GM21786 (cell line): ENCODE measurements around the gene PRKAR2A.
"Not testable (repeated sequence)": the region's sequence is repeated elsewhere in the genome, so short reads cannot be mapped to it uniquely, and the experiment has no call there.

ENCODE experiments used
- ATAC-seq: cut with Tn5 transposase; IDR thresholded peaks from one replicate; pipeline ENCODE4 v1.9.1; 2021; ENCODE audit not compliant: unreplicated experiment

PRKAR2A gene

GRCh38 chr3:48782046-48782445, 65.6 kb downstream of the PRKAR2A start:
- ATAC-seq: no peak

DNA sequence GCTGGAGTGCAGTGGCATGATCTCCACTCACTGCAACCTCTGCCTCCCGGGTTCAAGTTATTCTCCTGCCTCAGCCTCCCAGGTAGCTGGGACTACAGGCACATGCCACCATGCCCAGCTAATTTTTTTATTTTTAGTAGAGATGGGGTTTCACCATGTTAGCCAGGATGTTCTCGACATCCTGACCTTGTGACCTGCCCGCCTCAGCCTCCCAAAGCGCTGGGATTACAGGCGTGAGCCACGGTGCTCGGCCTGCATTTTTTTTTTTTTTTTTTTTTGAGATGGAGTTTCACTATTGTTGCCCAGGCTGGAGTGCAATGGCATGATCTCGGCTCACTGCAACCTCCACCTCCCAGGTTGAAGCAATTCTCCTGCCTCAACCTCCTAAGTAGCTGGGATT, 69.1 kb downstream of the PRKAR2A start:
- not testable (repeated sequence) for ATAC-seq

DNA sequence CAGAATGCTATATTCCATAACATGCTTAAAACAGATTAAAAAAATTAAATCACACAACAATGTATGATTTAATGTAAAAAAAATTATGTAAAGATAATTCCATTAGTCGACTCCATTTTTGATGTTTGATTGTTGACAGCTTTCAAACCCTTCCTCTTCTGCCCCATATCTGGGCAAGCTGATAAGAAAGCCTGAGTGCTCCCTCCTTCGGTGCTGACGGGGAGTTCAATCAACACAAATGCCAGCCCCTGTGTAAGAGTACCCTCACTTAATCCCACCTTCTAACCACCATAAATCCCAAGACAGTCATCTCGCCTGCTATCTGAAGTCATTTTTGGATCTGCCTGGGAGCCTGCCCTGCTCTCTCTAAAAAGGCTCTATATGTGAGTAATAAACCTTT, 70.8 kb downstream of the PRKAR2A start:
- no peak for ATAC-seq

DNA sequence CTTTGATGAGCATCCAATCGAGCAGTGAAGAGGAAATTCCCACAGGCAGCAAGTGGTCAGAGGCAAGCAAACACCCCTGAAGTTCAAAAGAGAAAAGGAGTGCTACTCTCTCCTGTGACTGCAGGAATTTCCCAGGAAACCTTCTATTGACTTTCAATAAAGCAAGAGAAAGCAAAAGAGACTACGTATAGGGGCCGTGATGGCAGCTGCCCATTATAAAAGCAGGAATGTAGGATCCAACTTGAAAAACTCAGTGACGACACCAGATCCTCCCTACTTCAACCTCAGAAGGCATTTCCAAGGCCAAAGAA, 77.5 kb downstream of the PRKAR2A start:
- no peak for ATAC-seq

GRCh38 chr3:48765376-48765775, 82.3 kb downstream of the PRKAR2A start:
- no peak for ATAC-seq

GRCh38 chr3:48762816-48763215, 84.9 kb downstream of the PRKAR2A start:
- ATAC-seq: no peak

DNA sequence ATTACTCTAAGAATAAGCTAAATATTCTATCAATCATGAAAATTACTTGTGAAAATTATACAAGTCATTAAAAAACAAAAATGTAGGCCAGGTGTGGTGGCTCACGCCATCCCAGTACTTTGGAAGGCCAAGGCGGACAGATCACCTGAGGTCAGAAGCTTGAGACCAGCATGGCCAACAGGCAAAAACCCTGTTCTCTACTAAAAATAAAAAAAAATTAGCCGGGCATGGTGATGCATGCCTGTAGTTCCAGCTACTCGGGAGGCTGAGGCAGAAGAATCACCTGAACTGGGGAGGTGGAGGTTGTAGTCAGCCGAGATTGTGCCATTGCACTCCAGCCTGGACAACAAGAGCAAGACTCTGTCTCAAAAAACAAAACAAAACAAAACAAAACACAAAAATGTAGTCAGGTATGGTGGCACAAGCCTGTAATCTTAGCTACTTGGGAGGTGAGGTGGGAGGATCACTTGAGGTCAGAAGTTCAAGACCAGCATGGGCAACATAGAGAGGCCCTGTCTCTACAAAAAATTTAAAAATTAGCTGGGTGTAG, 87.6 kb downstream of the PRKAR2A start:
- not testable (repeated sequence) for ATAC-seq

- ATAC-seq: not testable (repeated sequence)
Measured at GRCh38 chr3:48759531-48759930, 88.1 kb downstream of the PRKAR2A start.

- no peak for ATAC-seq
Measured at GRCh38 chr3:48759071-48759470, 88.6 kb downstream of the PRKAR2A start.

- ATAC-seq: no peak
Measured at GRCh38 chr3:48756640-48757039, 91.0 kb downstream of the PRKAR2A start.

DNA sequence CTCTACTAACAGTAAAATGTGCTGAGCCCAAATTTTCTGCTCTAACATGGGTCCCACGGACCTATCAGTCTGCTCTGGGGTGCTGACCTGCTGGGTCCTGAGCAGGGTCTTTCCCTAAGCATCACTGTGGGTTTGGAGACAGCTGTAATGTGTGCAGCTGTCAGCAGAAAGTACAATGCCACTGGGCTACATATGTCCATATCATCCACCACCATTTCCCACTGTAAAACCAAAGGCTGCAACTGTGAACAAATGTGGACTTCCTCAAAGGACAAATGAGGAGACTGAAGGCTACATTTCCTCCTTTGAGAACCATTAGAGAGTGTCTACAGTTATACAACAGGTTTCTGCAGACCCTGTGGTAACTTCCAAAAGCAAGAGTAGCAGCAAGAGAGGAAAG, 96.8 kb downstream of the PRKAR2A start:
- no peak for ATAC-seq

- no peak for ATAC-seq
Measured at GRCh38 chr3:48748754-48749153, 98.9 kb downstream of the PRKAR2A start.

DNA sequence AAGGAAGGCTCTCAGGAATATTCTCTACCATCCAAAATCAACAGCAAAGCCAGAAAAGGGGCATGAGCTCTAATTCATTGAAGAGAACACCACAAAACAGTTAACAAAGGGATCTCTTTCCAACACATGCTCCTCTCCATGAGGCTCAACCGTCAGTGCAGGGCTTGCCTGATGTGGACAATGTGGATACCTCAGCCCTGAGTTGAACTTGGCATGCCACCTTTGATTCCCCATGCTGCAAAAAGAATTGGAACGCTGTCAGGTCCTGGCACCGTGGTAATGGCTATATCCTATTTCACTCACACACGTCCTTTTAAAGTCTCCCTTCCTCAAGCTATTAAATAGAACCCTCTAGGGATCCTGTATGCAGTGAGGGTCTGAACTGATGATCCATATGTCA, 100.0 kb downstream of the PRKAR2A start:
- no peak for ATAC-seq

GRCh38 chr3:48747015-48747615, 100.6 kb downstream of the PRKAR2A start:
- no peak for ATAC-seq

- ATAC-seq: no peak
Measured at GRCh38 chr3:48743773-48744172, 103.9 kb downstream of the PRKAR2A start.

DNA sequence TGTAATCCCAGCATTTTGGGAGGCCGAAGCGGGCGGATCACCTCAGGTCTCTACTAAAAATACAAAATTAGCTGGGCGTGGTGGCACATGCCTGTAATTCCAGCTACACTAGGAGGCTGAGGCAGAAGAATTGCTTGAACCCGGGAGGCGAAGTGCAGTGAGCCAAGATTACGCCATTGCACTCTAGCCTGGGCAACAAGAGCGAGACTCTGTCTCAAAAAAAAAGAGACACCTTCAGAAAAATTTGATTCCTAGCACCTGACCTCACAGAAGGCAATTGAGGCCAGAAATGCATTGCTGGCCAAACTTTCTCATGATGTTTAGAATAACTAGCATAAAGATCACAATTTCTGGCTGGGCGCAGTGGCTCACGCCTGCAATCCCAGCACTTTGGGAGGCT, 106.4 kb downstream of the PRKAR2A start:
- not testable (repeated sequence) for ATAC-seq

DNA sequence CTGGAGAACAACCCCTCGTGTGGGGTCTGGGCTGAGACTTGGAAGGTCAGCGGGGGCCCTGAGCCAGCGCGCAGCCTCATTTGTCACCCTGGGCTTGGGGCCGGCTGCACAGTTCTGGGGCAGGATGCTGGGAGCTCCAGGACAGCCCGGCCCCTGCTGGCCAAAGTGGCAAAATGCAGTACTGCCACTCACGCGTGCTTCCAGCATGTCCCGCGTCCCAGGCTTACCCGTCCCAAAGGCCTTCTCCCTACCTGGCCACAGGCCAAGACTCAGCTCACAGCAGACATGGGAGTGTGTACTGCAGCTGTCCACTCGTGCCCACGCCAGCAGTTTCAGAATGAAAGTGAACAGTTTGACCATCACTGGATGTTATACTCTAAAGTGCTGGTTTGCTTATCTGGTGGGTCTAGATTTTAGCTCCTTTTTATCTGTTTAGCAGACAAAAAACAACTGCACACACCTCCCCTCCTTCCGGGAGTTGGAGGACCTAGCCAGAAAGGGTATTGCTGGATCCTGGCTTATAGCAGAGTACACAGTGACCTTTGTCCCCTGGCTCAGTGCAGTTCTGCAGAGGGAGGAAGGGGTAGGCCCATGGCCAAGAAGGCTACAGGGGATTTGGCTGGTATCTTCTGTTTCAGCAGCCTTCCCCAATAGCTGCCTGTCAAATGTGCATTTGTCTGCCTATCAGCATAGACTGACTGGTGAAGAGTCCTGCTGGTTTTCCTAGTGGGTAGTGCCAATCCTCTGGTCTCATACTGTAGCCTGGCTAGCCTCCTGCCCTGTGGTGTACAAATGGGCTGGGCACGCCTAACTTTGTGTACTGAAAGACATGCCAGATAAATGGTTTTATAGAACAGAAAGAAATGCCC, 107.5 kb downstream of the PRKAR2A start:
- no peak for ATAC-seq

DNA sequence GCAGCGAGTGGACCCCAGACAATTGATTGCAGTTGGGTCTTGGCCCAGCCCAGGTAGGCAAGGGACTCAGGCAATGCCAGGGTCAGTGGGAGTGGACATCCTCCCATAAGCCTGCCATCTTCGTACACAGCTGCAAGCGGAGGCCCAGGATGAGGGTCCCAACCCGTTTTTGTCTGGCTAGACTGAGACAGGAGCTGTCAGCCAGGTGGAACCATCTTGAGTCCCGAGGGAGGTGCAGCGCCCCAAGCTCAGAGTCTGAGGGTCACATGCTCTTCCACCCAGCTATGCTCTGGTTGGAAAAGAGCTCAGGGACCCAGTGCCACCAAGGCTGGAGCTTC, 108.1 kb downstream of the PRKAR2A start:
- no peak for ATAC-seq

DNA sequence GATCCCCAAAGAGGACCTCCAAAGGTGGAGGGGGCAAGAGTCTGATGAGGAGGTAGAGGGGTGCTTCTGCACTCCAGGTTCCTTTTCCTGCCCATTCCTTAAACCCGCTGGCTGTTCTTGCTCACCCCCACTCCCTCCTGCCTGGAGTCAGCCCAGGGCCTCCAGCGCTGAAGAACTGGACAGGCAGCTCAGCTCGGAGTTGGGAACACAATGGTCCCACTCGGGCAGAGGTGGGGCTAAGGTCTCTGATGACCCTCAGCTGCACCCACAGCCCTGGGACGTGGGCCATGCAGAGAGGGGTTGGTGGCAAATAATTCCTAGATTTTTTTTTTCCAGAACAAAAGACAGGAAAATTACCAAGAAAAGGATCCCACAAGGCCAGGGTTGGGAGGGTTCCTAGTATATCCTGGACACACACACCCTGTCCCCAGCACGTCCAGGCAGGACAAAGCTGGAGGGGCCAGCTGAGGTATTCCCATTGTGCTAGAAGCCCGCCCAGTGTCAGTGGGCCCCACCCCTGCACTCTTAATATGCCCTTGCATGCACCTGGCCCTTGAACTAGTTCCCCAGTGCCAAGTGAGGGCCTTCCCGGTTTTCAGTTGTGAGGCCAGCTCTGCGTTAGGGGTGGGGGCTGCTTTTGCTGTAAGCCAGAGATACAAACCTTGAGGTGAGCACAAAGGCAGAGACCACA, 108.6 kb downstream of the PRKAR2A start:
- ATAC-seq: no peak

DNA sequence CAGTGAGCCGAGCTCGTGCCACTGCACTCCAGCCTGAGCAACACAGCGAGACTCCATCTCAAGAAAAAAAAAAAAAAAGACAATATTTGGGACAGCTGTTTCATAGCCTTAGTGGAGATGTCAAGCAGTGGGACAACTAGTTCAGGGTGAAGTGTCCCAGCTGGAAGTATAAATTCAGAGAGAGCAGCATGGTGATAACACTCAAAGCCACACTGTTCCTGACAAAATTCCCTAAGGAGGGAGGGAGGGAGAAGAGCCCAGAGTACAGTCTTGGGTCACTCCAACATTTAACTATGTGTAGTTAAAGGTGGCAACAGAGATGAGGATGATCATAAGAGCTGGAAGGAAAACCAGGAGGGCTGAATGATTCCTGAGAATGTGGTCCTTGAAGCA, 109.5 kb downstream of the PRKAR2A start:
- ATAC-seq: no peak

DNA sequence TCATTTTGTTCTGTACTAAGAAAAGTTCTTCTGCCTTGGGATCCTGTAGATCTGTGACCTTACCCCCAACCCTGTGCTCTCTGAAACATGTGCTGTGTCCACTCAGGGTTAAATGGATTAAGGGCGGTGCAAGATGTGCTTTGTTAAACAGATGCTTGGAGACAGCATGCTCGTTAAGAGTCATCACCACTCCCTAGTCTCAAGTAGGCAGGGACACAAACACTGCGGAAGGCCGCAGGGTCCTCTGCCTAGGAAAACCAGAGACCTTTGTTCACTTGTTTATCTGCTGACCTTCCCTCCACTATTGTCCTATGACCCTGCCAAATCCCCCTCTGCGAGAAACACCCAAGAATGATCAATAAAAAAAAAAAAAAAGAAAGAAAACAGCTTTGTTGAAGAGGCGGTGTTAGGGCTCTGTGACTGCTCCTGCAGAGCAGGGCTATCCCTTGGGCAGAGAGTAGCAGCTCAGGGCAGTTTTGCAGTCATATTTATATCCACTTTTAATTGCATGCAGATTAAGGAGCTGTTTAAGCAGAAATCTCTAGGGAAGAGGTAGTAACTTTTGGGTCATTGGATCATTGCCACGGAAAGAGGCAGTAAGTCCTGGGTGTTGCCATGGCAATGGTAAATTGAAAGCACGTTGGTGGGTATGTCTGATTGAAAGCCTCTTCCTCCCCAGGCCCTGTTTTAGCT, 112.5 kb downstream of the PRKAR2A start:
- not testable (repeated sequence) for ATAC-seq
